CD8-positive, alpha-beta memory T cell (primary cell): Measurements from ENCODE around the gene GNG8. TPM values are rescaled to one million over a fixed set of nuclear protein-coding genes. Genes with fewer than 3 reads are reported as not detected.

ENCODE experiments used
- CTCF ChIA-PET: fragments of 350-600 bp; sonication (Branson Sonifier 250); formaldehyde crosslinking; loops from one replicate; lab custom pipeline; 2021; ENCODE audit warnings: antibody characterized with exemption; lab: Charles Lee
- POLR2A ChIA-PET: fragments of 350-600 bp; sonication (Branson Sonifier 250); formaldehyde crosslinking; loops from one replicate; lab custom pipeline; 2021; ENCODE audit warnings: antibody characterized with exemption; lab: Charles Lee
- DNase-seq, 5 donors: peaks; one replicate each; pipeline versions ENCODE4 v3.0.0 to v3.0.0-alpha.2; 2020 to 2022; ENCODE audit warnings: mixed read lengths in 1 of 5
- H3K27ac ChIP-seq: one replicate; pipeline ENCODE4 v1.7.0; 2013; ENCODE audit warnings: low read depth, mild to moderate bottlenecking, low read length, moderate library complexity
- H3K27me3 ChIP-seq: 2 replicates; pipeline ENCODE4 v1.7.0; 2013; ENCODE audit warnings: low read length, mild to moderate bottlenecking; ENCODE audit not compliant: insufficient read depth, poor library complexity, severe bottlenecking
- H3K36me3 ChIP-seq: 2 replicates; pipeline ENCODE4 v1.7.0; 2013; ENCODE audit warnings: mild to moderate bottlenecking, low read length, moderate library complexity; ENCODE audit not compliant: insufficient read depth
- H3K4me1 ChIP-seq: 2 replicates; pipeline ENCODE4 v1.7.0; 2013; ENCODE audit warnings: mild to moderate bottlenecking, low read length, moderate library complexity; ENCODE audit not compliant: insufficient read depth
- H3K4me3 ChIP-seq: 2 replicates; pipeline ENCODE4 v1.7.0; 2013; ENCODE audit warnings: mild to moderate bottlenecking, low read length
- H3K9me3 ChIP-seq: 2 replicates; pipeline ENCODE4 v1.7.0; 2013; ENCODE audit warnings: mild to moderate bottlenecking, low read length
- H3K27ac Mint-ChIP-seq, 8 donors: one replicate each; pipeline ENCODE4 v1.8.0; 2020 to 2021; ENCODE audit warnings: mixed read lengths in 8 of 8, mild to moderate bottlenecking in 6 of 8, inconsistent platforms in 3 of 8, moderate library complexity in 3 of 8
- H3K27me3 Mint-ChIP-seq, 2 donors: one replicate each; pipeline ENCODE4 v1.8.0; 2020 to 2021; ENCODE audit warnings: mixed read lengths in 2 of 2, mild to moderate bottlenecking in 1 of 2, moderate library complexity in 1 of 2
- H3K36me3 Mint-ChIP-seq, 3 donors: one replicate each; pipeline ENCODE4 v1.8.0; 2020 to 2021; ENCODE audit warnings: mixed read lengths in 3 of 3, inconsistent platforms in 1 of 3, mild to moderate bottlenecking in 1 of 3
- H3K4me1 Mint-ChIP-seq, 3 donors: one replicate each; pipeline ENCODE4 v1.8.0; 2020 to 2021; ENCODE audit warnings: mixed read lengths in 3 of 3, inconsistent platforms in 1 of 3, mild to moderate bottlenecking in 1 of 3
- H3K4me3 Mint-ChIP-seq, 7 donors: one replicate each; pipeline ENCODE4 v1.8.0; 2020 to 2021; ENCODE audit warnings: mixed read lengths in 7 of 7, mild to moderate bottlenecking in 6 of 7, moderate library complexity in 4 of 7, inconsistent platforms in 2 of 7
- H3K9me3 Mint-ChIP-seq, 5 donors: one replicate each; pipeline ENCODE4 v1.8.0; 2020 to 2022; ENCODE audit warnings: mixed read lengths in 5 of 5, mild to moderate bottlenecking in 3 of 5, moderate library complexity in 2 of 5, inconsistent platforms in 1 of 5
- polyA plus RNA-seq: library from polyadenylated mRNA; unstranded; fragments of 300-500 nt; fragmentation: Illumina TruSeq; gene quantifications from one replicate; pipeline ENCODE4 v1.2.3, GENCODE V29; 2021
- total RNA-seq, 2 experiments: library from RNA; stranded (reverse); gene quantifications; one replicate each; pipeline ENCODE4 v1.2.3, GENCODE V29; 2021

Gene GNG8
- total and polyA plus RNA-seq, 3 experiments from 2014 or later, result 9.0 TPM; not detected in 1

- ChIA-PET POLR2A (no interaction called here), CTCF (interaction anchor here (0.9 to 1.4 kb wide), 6 partner anchors 23 to 180 kb away, joined by 3 to 4 read pairs (median 3); no protein-coding TSS in a partner anchor)
- H3K27ac Mint-ChIP-seq, result no peak overlapping the region
- H3K4me3 Mint-ChIP-seq, result peak overlapping the region in 3 of 7 donors; percentile 42 to 58 (median 50)
- Histone ChIP-seq H3K36me3 (no peaks in the 10 kb centered on the region), H3K4me1 (peaks cover 21% of the 10 kb centered on the region), H3K27me3 (no peaks in the 10 kb centered on the region), H3K27ac (no peak overlapping the region), H3K4me3 (peak overlapping the region; percentile 30), H3K9me3 (no peaks in the 10 kb centered on the region)
- peaks cover 2 to 10% (median 5%) of the 10 kb centered on the region in 3 donors for H3K4me1 Mint-ChIP-seq
- no peak for DNase-seq
- H3K27me3 Mint-ChIP-seq, result peaks cover 25 to 30% of the 10 kb centered on the region in 2 donors
- no peaks in the 10 kb centered on the region for H3K9me3 Mint-ChIP-seq
- no peaks in the 10 kb centered on the region for H3K36me3 Mint-ChIP-seq
Observed at GRCh38 chr19:46639358-46640182, 3.6 kb upstream of the GNG8 start.

- H3K27me3 Mint-ChIP-seq, result peaks cover 24 to 32% of the 10 kb centered on the region in 2 donors
- no peak for DNase-seq
Observed at GRCh38 chr19:46637224-46637623, 1.2 kb upstream of the GNG8 start.

GRCh38 chr19:46634656-46635218, 1.3 kb downstream of the GNG8 start:
- Histone ChIP-seq H3K27ac (no peak overlapping the region), H3K4me3 (no peak overlapping the region), H3K36me3 (no peaks in the 10 kb centered on the region), H3K9me3 (no peaks in the 10 kb centered on the region), H3K27me3 (no peaks in the 10 kb centered on the region), H3K4me1 (peaks cover 36% of the 10 kb centered on the region)
- Mint-ChIP-seq H3K4me1 (peaks cover 15 to 24% (median 21%) of the 10 kb centered on the region in 3 donors), H3K27ac (peak overlapping the region in 5 of 8 donors; percentile 19 to 84 (median 36)), H3K9me3 (no peaks in the 10 kb centered on the region), H3K27me3 (peaks cover 13 to 34% of the 10 kb centered on the region in 2 donors), H3K4me3 (peak overlapping the region in 4 of 7 donors; percentile 4 to 73 (median 40)), H3K36me3 (no peaks in the 10 kb centered on the region)
- POLR2A ChIA-PET, result interaction anchor here (0.6 to 0.7 kb wide), 2 partner anchors 80 to 312 kb away, joined by 3 read pairs; no protein-coding TSS in a partner anchor
- CTCF ChIA-PET, result interaction anchor here (2.1 kb wide), 1 partner anchor 27 kb away, joined by 7 read pairs; the partner anchor contains the start of gene DACT3
- DNase-seq, result no peak

More at GRCh38 chr19:46637224-46637623, 1.2 kb upstream of the GNG8 start:
- POLR2A ChIA-PET, result no interaction called here
- Mint-ChIP-seq H3K4me3 (no peak overlapping the region), H3K36me3 (no peaks in the 10 kb centered on the region), H3K4me1 (peaks cover 15 to 25% (median 21%) of the 10 kb centered on the region in 3 donors), H3K9me3 (no peaks in the 10 kb centered on the region), H3K27ac (no peak overlapping the region)
- no peaks in the 10 kb centered on the region for H3K9me3 ChIP-seq
- H3K4me3 ChIP-seq, result no peak overlapping the region
- H3K4me1 ChIP-seq, result peaks cover 37% of the 10 kb centered on the region
- H3K27me3 ChIP-seq, result no peaks in the 10 kb centered on the region
- H3K27ac ChIP-seq, result no peak overlapping the region
- H3K36me3 ChIP-seq, result no peaks in the 10 kb centered on the region
- CTCF ChIA-PET, result interaction anchor here (1.0 to 1.2 kb wide), 4 partner anchors 10 to 29 kb away, joined by 3 to 5 read pairs (median 3); no protein-coding TSS in a partner anchor

- ChIA-PET POLR2A (interaction anchor here (0.6 to 0.7 kb wide), 3 partner anchors 81 to 640 kb away, joined by 3 to 4 read pairs (median 3); no protein-coding TSS in a partner anchor), CTCF (interaction anchor here (0.8 to 2.5 kb wide), 4 partner anchors 9 to 28 kb away, joined by 3 to 13 read pairs (median 8); no protein-coding TSS in a partner anchor)
- Histone ChIP-seq H3K27me3 (no peaks in the 10 kb centered on the region), H3K4me1 (peaks cover 30% of the 10 kb centered on the region), H3K4me3 (peak overlapping the region; percentile 72), H3K36me3 (no peaks in the 10 kb centered on the region), H3K9me3 (no peaks in the 10 kb centered on the region), H3K27ac (peak overlapping the region; percentile 35)
- peaks cover 15 to 22% (median 21%) of the 10 kb centered on the region in 3 donors for H3K4me1 Mint-ChIP-seq
- peak; percentile 83 to 93 (median 86) for DNase-seq
- H3K27ac Mint-ChIP-seq, result peak overlapping the region in 7 of 8 donors; percentile 75 to 93 (median 87)
- H3K9me3 Mint-ChIP-seq, result no peaks in the 10 kb centered on the region
- peaks cover 13 to 34% of the 10 kb centered on the region in 2 donors for H3K27me3 Mint-ChIP-seq
- peak overlapping the region; percentile 57 to 76 (median 68) for H3K4me3 Mint-ChIP-seq
- no peaks in the 10 kb centered on the region for H3K36me3 Mint-ChIP-seq
Observed at GRCh38 chr19:46634045-46634655, 1.9 kb downstream of the GNG8 start.

- Histone ChIP-seq H3K9me3 (no peaks in the 10 kb centered on the region), H3K4me3 (peak overlapping the region; percentile 72), H3K36me3 (no peaks in the 10 kb centered on the region), H3K27ac (peak overlapping the region; percentile 35), H3K27me3 (no peaks in the 10 kb centered on the region), H3K4me1 (peaks cover 22% of the 10 kb centered on the region)
- H3K27ac Mint-ChIP-seq, result peak overlapping the region in 6 of 8 donors; percentile 75 to 93 (median 86)
- H3K27me3 Mint-ChIP-seq, result peaks cover 13 to 34% of the 10 kb centered on the region in 2 donors
- H3K36me3 Mint-ChIP-seq, result no peaks in the 10 kb centered on the region
- H3K4me1 Mint-ChIP-seq, result peaks cover 15 to 22% (median 21%) of the 10 kb centered on the region in 3 donors
- ChIA-PET POLR2A (interaction anchor here (0.6 kb wide), 2 partner anchors 11 to 641 kb away, joined by 4 to 5 read pairs; no protein-coding TSS in a partner anchor), CTCF (interaction anchor here (0.6 to 2.5 kb wide), 5 partner anchors 10 to 405 kb away, joined by 3 to 13 read pairs (median 5); no protein-coding TSS in a partner anchor)
- H3K4me3 Mint-ChIP-seq, result peak overlapping the region in 4 of 7 donors; percentile 65 to 75 (median 70)
- no peaks in the 10 kb centered on the region for H3K9me3 Mint-ChIP-seq
- no peak for DNase-seq
Observed at GRCh38 chr19:46633130-46633529, 2.9 kb downstream of the GNG8 start.

- H3K27me3 ChIP-seq, result no peaks in the 10 kb centered on the region
- H3K27me3 Mint-ChIP-seq, result peaks cover 15 to 43% of the 10 kb centered on the region in 2 donors
- no peaks in the 10 kb centered on the region for H3K36me3 Mint-ChIP-seq
- peaks cover 15 to 22% (median 21%) of the 10 kb centered on the region in 3 donors for H3K4me1 Mint-ChIP-seq
- ChIA-PET POLR2A (interaction anchor here (1.3 kb wide), 1 partner anchor 31 kb away, joined by 3 read pairs; the partner anchor contains the start of gene CALM3), CTCF (interaction anchor here (1.0 to 1.4 kb wide), 4 partner anchors 14 to 97 kb away, joined by 3 to 8 read pairs (median 4); no protein-coding TSS in a partner anchor)
- H3K4me1 ChIP-seq, result peaks cover 19% of the 10 kb centered on the region
- no peaks in the 10 kb centered on the region for H3K9me3 Mint-ChIP-seq
- peak overlapping the region in 1 of 8 donors; percentile 75 for H3K27ac Mint-ChIP-seq
- no peak overlapping the region for H3K4me3 Mint-ChIP-seq
- H3K36me3 ChIP-seq, result no peaks in the 10 kb centered on the region
- no peaks in the 10 kb centered on the region for H3K9me3 ChIP-seq
- no peak for DNase-seq
- H3K4me3 ChIP-seq, result no peak overlapping the region
- H3K27ac ChIP-seq, result no peak overlapping the region
Observed at GRCh38 chr19:46631481-46631880, 4.5 kb downstream of the GNG8 start.

GRCh38 chr19:46630586-46631205, 5.3 kb downstream of the GNG8 start:
- H3K9me3 Mint-ChIP-seq, result no peaks in the 10 kb centered on the region
- Histone ChIP-seq H3K27me3 (no peaks in the 10 kb centered on the region), H3K4me3 (no peak overlapping the region), H3K27ac (no peak overlapping the region), H3K4me1 (peaks cover 19% of the 10 kb centered on the region), H3K36me3 (no peaks in the 10 kb centered on the region), H3K9me3 (no peaks in the 10 kb centered on the region)
- peaks cover 15 to 43% of the 10 kb centered on the region in 2 donors for H3K27me3 Mint-ChIP-seq
- H3K27ac Mint-ChIP-seq, result no peak overlapping the region
- H3K4me1 Mint-ChIP-seq, result peaks cover 15 to 22% (median 21%) of the 10 kb centered on the region in 3 donors
- ChIA-PET CTCF (interaction anchor here (1.0 to 1.4 kb wide), 4 partner anchors 13 to 98 kb away, joined by 3 to 8 read pairs (median 4); no protein-coding TSS in a partner anchor), POLR2A (interaction anchor here (1.3 kb wide), 1 partner anchor 30 kb away, joined by 3 read pairs; the partner anchor contains the start of gene CALM3)
- no peaks in the 10 kb centered on the region for H3K36me3 Mint-ChIP-seq
- no peak overlapping the region for H3K4me3 Mint-ChIP-seq
- DNase-seq, result no peak
